ENCODE measurements around the gene KCNQ5.
"Not testable (repeated sequence)": the region's sequence is repeated elsewhere in the genome, so short reads cannot be mapped to it uniquely, and the experiment has no call there.

Gene KCNQ5

GRCh38 chr6:72841195-72841594 is 219.3 kb downstream of the KCNQ5 start:
- no peak for DNase-seq (ENCODE audit: low read depth, low spot score)

GRCh38 chr6:72842140-72842539 is 220.3 kb downstream of the KCNQ5 start:
- DNase-seq (ENCODE audit: low read depth, low spot score): no peak

GRCh38 chr6:72844614-72845013 is 222.8 kb downstream of the KCNQ5 start:
- no peak for DNase-seq (ENCODE audit: low read depth, low spot score)

GRCh38 chr6:72849346-72849745 is 227.5 kb downstream of the KCNQ5 start:
- DNase-seq (ENCODE audit: low read depth, low spot score): no peak

- DNase-seq (ENCODE audit: low read depth, low spot score): no peak
Measured at GRCh38 chr6:72850040-72850439, 228.2 kb downstream of the KCNQ5 start.

GRCh38 chr6:72850469-72850868 is 228.6 kb downstream of the KCNQ5 start:
- no peak for DNase-seq (ENCODE audit: low read depth, low spot score)

GRCh38 chr6:72855471-72855870 is 233.6 kb downstream of the KCNQ5 start:
- DNase-seq (ENCODE audit: low read depth, low spot score): no peak

- no peak for DNase-seq (ENCODE audit: low read depth, low spot score)
Measured at GRCh38 chr6:72856801-72857200, 234.9 kb downstream of the KCNQ5 start.

- DNase-seq (ENCODE audit: low read depth, low spot score): no peak
Measured at GRCh38 chr6:72857791-72858585, 236.1 kb downstream of the KCNQ5 start.

- no peak for DNase-seq (ENCODE audit: low read depth, low spot score)
Measured at GRCh38 chr6:72861059-72861458, 239.2 kb downstream of the KCNQ5 start.

- no peak for DNase-seq (ENCODE audit: low read depth, low spot score)
Measured at GRCh38 chr6:72861935-72862432, 240.1 kb downstream of the KCNQ5 start.

- no peak for DNase-seq (ENCODE audit: low read depth, low spot score)
Measured at GRCh38 chr6:72863131-72863530, 241.3 kb downstream of the KCNQ5 start.

- DNase-seq (ENCODE audit: low read depth, low spot score): no peak
Measured at GRCh38 chr6:72864236-72864635, 242.4 kb downstream of the KCNQ5 start.

GRCh38 chr6:72864799-72865198 is 242.9 kb downstream of the KCNQ5 start:
- DNase-seq (ENCODE audit: low read depth, low spot score): no peak

- DNase-seq (ENCODE audit: low read depth, low spot score): no peak
Measured at GRCh38 chr6:72865467-72865866, 243.6 kb downstream of the KCNQ5 start.

- DNase-seq (ENCODE audit: low read depth, low spot score): no peak
Measured at GRCh38 chr6:72869621-72870020, 247.8 kb downstream of the KCNQ5 start.

- DNase-seq (ENCODE audit: low read depth, low spot score): no peak
Measured at GRCh38 chr6:72873433-72873832, 251.6 kb downstream of the KCNQ5 start.

GRCh38 chr6:72876256-72876655 is 254.4 kb downstream of the KCNQ5 start:
- DNase-seq (ENCODE audit: low read depth, low spot score): no peak

- DNase-seq (ENCODE audit: low read depth, low spot score): no peak
Measured at GRCh38 chr6:72886170-72886569, 264.3 kb downstream of the KCNQ5 start.

- DNase-seq (ENCODE audit: low read depth, low spot score): no peak
Measured at GRCh38 chr6:72890233-72890632, 268.4 kb downstream of the KCNQ5 start.

- no peak for DNase-seq (ENCODE audit: low read depth, low spot score)
Measured at GRCh38 chr6:72890671-72891070, 268.8 kb downstream of the KCNQ5 start.

GRCh38 chr6:72892901-72893300 is 271.0 kb downstream of the KCNQ5 start:
- DNase-seq (ENCODE audit: low read depth, low spot score): no peak

GRCh38 chr6:72894091-72894490 is 272.2 kb downstream of the KCNQ5 start:
- no peak for DNase-seq (ENCODE audit: low read depth, low spot score)

GRCh38 chr6:72898313-72898712 is 276.4 kb downstream of the KCNQ5 start:
- not testable (repeated sequence) for DNase-seq (ENCODE audit: low read depth, low spot score)
